ENCODE results near the gene NR6A1.
"Not testable (repeated sequence)": the region's sequence is repeated elsewhere in the genome, so short reads cannot be mapped to it uniquely, and the experiment has no call there.

Gene NR6A1

DNA sequence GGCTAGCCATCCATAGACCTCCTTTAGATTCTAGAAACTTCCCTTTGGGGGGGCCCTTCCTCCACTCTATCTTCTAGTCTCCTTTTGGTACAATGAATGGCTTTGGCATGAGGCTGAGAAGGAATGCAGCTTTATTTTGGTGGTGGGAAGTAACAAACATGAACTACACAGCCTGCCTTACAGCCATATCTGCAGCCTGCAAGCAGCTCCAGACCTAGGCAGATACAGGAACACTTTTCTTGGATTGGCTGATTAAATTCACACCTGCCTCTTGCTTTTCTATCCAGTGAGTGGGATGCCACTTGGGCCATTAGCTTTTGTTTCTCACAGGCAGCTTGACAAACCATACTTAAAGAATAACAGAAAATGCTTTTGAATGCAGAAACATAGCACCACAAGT is 28.2 kb downstream of the NR6A1 start:
- Histone ChIP-seq H3K9me3 (no peaks in the 10 kb centered on the region), H3K4me3 (no peak overlapping the region), H3K4me1 (no peaks in the 10 kb centered on the region), H3K36me3 (no peaks in the 10 kb centered on the region), H3K27me3 (no peaks in the 10 kb centered on the region), H3K27ac (no peak overlapping the region)
- no peak for TF ChIP-seq CTCF (IDR thresholded peaks at IDR 0.05)
- no peak for DNase-seq
- intact Hi-C loops (cut with DNase I; ENCODE audit: low total_unique reads), result no loop called here

GRCh38 chr9:124741662-124742061 is 29.4 kb downstream of the NR6A1 start:
- intact Hi-C loops (cut with DNase I; ENCODE audit: low total_unique reads), result no loop called here

GRCh38 chr9:124741149-124741548 is 30.0 kb downstream of the NR6A1 start:
- H3K36me3 ChIP-seq, result no peaks in the 10 kb centered on the region
- H3K27ac ChIP-seq, result no peak overlapping the region
- H3K9me3 ChIP-seq, result no peaks in the 10 kb centered on the region
- intact Hi-C loops (cut with DNase I; ENCODE audit: low total_unique reads), result no loop called here
- TF ChIP-seq CTCF (IDR thresholded peaks at IDR 0.05), result no peak
- no peak overlapping the region for H3K4me3 ChIP-seq
- H3K27me3 ChIP-seq, result no peaks in the 10 kb centered on the region
- no peak for DNase-seq
- no peaks in the 10 kb centered on the region for H3K4me1 ChIP-seq

More at GRCh38 chr9:124741662-124742061, 29.4 kb downstream of the NR6A1 start:
- Histone ChIP-seq H3K4me1 (no peaks in the 10 kb centered on the region), H3K27ac (no peak overlapping the region), H3K36me3 (no peaks in the 10 kb centered on the region), H3K27me3 (no peaks in the 10 kb centered on the region), H3K9me3 (no peaks in the 10 kb centered on the region), H3K4me3 (no peak overlapping the region)
- no peak for TF ChIP-seq CTCF (IDR thresholded peaks at IDR 0.05)
- no peak for DNase-seq

DNA sequence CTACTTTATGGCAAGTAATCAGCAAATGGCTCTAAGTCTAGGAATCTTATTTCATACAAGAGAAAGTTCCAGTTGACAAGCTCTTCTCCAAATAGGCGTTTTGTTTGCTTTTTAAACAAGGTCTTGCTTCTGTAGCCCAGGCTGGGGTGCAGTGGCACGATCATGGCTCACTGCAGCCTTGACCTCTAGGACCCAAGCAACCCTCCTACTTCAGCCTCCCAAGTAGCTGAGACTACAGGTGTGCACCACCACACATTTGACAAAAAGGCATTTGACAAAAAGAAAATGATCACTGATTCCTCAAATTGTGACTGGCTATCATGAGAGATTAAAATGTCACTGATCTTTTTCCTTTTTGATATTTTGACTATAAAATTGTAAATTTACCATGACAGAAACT is 31.8 kb downstream of the NR6A1 start:
- no peak for DNase-seq
- Histone ChIP-seq H3K4me3 (no peak overlapping the region), H3K4me1 (no peaks in the 10 kb centered on the region), H3K36me3 (no peaks in the 10 kb centered on the region), H3K27me3 (no peaks in the 10 kb centered on the region), H3K27ac (no peak overlapping the region), H3K9me3 (no peaks in the 10 kb centered on the region)
- intact Hi-C loops (cut with DNase I; ENCODE audit: low total_unique reads), result no loop called here
- no peak for TF ChIP-seq CTCF (IDR thresholded peaks at IDR 0.05)

GRCh38 chr9:124738075-124738474 is 33.0 kb downstream of the NR6A1 start:
- H3K36me3 ChIP-seq; H3K4me3 ChIP-seq; H3K9me3 ChIP-seq; H3K27ac ChIP-seq; H3K27me3 ChIP-seq; DNase-seq; intact Hi-C loops (cut with DNase I; ENCODE audit: low total_unique reads); H3K4me1 ChIP-seq: not testable (repeated sequence)

- intact Hi-C loops (cut with DNase I; ENCODE audit: low total_unique reads), result no loop called here
- no peaks in the 10 kb centered on the region for H3K36me3 ChIP-seq
- H3K9me3 ChIP-seq, result no peaks in the 10 kb centered on the region
- DNase-seq, result no peak
- no peak overlapping the region for H3K27ac ChIP-seq
- no peak for TF ChIP-seq CTCF (IDR thresholded peaks at IDR 0.05)
- no peak overlapping the region for H3K4me3 ChIP-seq
- no peaks in the 10 kb centered on the region for H3K4me1 ChIP-seq
- no peaks in the 10 kb centered on the region for H3K27me3 ChIP-seq
Measured at GRCh38 chr9:124735121-124735520, 36.0 kb downstream of the NR6A1 start.

DNA sequence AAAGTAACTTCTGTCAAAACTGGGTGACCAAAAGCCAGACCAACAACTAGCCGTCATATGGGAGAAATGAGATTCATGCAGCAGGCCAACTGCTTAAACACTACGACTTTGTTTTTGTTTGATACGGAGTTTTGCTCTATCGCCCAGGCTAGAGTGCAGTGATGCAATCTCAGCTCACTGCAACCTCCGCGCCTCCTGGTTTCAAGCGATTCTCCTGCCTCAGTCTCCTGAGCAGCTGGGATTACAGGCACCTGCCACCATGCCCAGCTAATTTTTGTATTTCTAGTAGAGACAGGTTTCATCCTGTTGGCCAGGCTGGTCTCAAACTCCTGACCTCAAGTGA is 36.4 kb downstream of the NR6A1 start:
- DNase-seq; intact Hi-C loops (cut with DNase I; ENCODE audit: low total_unique reads); H3K36me3 ChIP-seq; H3K4me1 ChIP-seq; H3K27ac ChIP-seq; H3K9me3 ChIP-seq; H3K4me3 ChIP-seq; H3K27me3 ChIP-seq: not testable (repeated sequence)

Measured in tibial artery (tissue), 4 donors.